HG03575 (cell line): ENCODE data around the gene HLX.

Experiments used
- ATAC-seq: cut with Tn5 transposase; IDR thresholded peaks from one replicate; pipeline ENCODE4 v1.9.1; 2021; ENCODE audit not compliant: unreplicated experiment, insufficient number of reproducible peaks, low FRiP score; ENCODE audit errors: extremely low read depth

HLX gene

GRCh38 chr1:220918285-220918951 lies 39.2 kb downstream of the HLX start:
- no peak for ATAC-seq

GRCh38 chr1:220920967-220921366 lies 41.7 kb downstream of the HLX start:
- ATAC-seq = no peak

GRCh38 chr1:220921498-220921897 lies 42.3 kb downstream of the HLX start:
- no peak for ATAC-seq

- no peak for ATAC-seq
Observed at GRCh38 chr1:220921971-220922635, 42.9 kb downstream of the HLX start.

GRCh38 chr1:220922951-220923350 lies 43.7 kb downstream of the HLX start:
- ATAC-seq = no peak

GRCh38 chr1:220924331-220924970 lies 45.2 kb downstream of the HLX start:
- no peak for ATAC-seq

GRCh38 chr1:220925707-220926106 lies 46.5 kb downstream of the HLX start:
- ATAC-seq = no peak

- ATAC-seq = no peak
Observed at GRCh38 chr1:220926146-220926545, 46.9 kb downstream of the HLX start.

- no peak for ATAC-seq
Observed at GRCh38 chr1:220927442-220927841, 48.2 kb downstream of the HLX start.

- no peak for ATAC-seq
Observed at GRCh38 chr1:220928320-220928719, 49.1 kb downstream of the HLX start.

GRCh38 chr1:220928725-220929300 lies 49.6 kb downstream of the HLX start:
- no peak for ATAC-seq

- no peak for ATAC-seq
Observed at GRCh38 chr1:220929304-220929703, 50.1 kb downstream of the HLX start.
